A549 (cell line): ENCODE results near the gene IL6ST.

ENCODE experiments used
- BHLHE40 ChIP-seq: IDR thresholded peaks from 2 replicates; pipeline ENCODE4 v1.6.1; 2012; ENCODE audit warnings: low read depth, low read length, inconsistent platforms
- CEBPB ChIP-seq, 2 experiments: fragments of >200 bp in 1 of 2; sonication (Bioruptor Twin) in 1 of 2; formaldehyde crosslinking in 1 of 2; IDR thresholded peaks; 2 replicates each; pipeline ENCODE4 v1.6.1; 2012 to 2016
- EHMT2 ChIP-seq: fragments of 200-600 bp; sonication (generic); IDR thresholded peaks from 2 replicates; pipeline ENCODE4 v1.6.1; 2016; ENCODE audit warnings: antibody characterized with exemption, low read depth, mild to moderate bottlenecking, moderate library complexity
- ESRRA ChIP-seq: fragments of 150-350 bp; IDR thresholded peaks from 2 replicates; pipeline ENCODE4 v1.6.1; 2014; ENCODE audit warnings: mild to moderate bottlenecking, low read length, borderline replicate concordance
- JUN ChIP-seq, 2 experiments: fragments of >200 bp; sonication (Bioruptor Twin); formaldehyde crosslinking; IDR thresholded peaks; 2 replicates in 1 of 2; 3 replicates in 1 of 2; pipeline ENCODE4 v1.6.1; 2016 to 2017
- KDM1A ChIP-seq: fragments of 200-600 bp; sonication (generic); IDR thresholded peaks from 2 replicates; pipeline ENCODE4 v1.6.1; 2016; ENCODE audit warnings: low read depth, mild to moderate bottlenecking
- MYC ChIP-seq: IDR thresholded peaks from 2 replicates; pipeline ENCODE4 v1.6.1; 2012; ENCODE audit warnings: mild to moderate bottlenecking, inconsistent platforms, low read length, improper control_type of control experiment, borderline replicate concordance
- POLR2A ChIP-seq: IDR thresholded peaks from 2 replicates; pipeline ENCODE4 v1.6.1; 2012; ENCODE audit warnings: mild to moderate bottlenecking, low read length
- POLR2AphosphoS2 ChIP-seq: conservative IDR thresholded peaks from 2 replicates; pipeline ENCODE4 v1.6.1; 2012; ENCODE audit warnings: low read length, improper control_type of control experiment, inconsistent platforms
- RAD21 ChIP-seq, 2 experiments: fragments of >200 bp in 1 of 2; sonication (Bioruptor Twin) in 1 of 2; formaldehyde crosslinking in 1 of 2; IDR thresholded peaks in 1 of 2; conservative IDR thresholded peaks in 1 of 2; 2 replicates in 1 of 2; 3 replicates in 1 of 2; pipeline ENCODE4 v1.6.1; 2012 to 2018; ENCODE audit warnings: inconsistent platforms in 1 of 2
- SREBF2 ChIP-seq: fragments of 450-650 bp; IDR thresholded peaks from 2 replicates; pipeline ENCODE4 v1.6.1; 2014; ENCODE audit warnings: mild to moderate bottlenecking, moderate library complexity
- TF ChIP-seq, protein P1 (sequence below): fragments of >200 bp; sonication (Bioruptor Twin); formaldehyde crosslinking; IDR thresholded peaks from 3 replicates; pipeline ENCODE4 v1.5.1; 2016

DNA sequence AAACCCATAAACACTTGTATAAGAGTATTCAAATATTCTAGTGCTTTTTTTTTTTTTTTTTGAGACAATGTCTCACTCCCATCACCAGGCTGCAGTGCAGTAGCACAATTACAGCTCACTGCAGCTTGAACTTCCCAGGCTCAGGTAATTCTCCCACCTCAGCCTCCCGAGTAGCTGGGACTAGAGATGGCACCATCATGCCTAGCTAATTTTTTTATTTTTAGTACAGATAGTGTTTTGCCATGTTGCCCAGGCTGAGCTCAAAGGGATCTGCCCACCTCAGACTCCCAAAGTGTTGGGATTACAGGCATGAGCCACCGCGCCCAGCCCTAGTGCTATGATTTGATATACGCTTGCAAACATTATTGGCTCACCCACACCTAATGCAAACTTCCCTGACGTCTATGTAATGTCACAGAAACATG is 11.8 kb downstream of the IL6ST start:
- no peak for TF ChIP-seq ESRRA
- no peak for TF ChIP-seq CEBPB (IDR thresholded peaks at IDR 0.05)
- no peak for TF ChIP-seq POLR2AphosphoS2
- TF ChIP-seq, protein P1, sequence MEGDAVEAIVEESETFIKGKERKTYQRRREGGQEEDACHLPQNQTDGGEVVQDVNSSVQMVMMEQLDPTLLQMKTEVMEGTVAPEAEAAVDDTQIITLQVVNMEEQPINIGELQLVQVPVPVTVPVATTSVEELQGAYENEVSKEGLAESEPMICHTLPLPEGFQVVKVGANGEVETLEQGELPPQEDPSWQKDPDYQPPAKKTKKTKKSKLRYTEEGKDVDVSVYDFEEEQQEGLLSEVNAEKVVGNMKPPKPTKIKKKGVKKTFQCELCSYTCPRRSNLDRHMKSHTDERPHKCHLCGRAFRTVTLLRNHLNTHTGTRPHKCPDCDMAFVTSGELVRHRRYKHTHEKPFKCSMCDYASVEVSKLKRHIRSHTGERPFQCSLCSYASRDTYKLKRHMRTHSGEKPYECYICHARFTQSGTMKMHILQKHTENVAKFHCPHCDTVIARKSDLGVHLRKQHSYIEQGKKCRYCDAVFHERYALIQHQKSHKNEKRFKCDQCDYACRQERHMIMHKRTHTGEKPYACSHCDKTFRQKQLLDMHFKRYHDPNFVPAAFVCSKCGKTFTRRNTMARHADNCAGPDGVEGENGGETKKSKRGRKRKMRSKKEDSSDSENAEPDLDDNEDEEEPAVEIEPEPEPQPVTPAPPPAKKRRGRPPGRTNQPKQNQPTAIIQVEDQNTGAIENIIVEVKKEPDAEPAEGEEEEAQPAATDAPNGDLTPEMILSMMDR, result peak; percentile 43; the same call in 2 of the 3 replicates
- no peak for TF ChIP-seq MYC
- no peak for TF ChIP-seq SREBF2
- TF ChIP-seq POLR2A, result no peak
- TF ChIP-seq EHMT2, result no peak
- TF ChIP-seq BHLHE40, result no peak
- TF ChIP-seq KDM1A, result no peak
- TF ChIP-seq JUN (IDR thresholded peaks at IDR 0.05), result no peak
- TF ChIP-seq RAD21 (conservative IDR thresholded peaks at IDR 0.05 in 1 of 2, IDR thresholded peaks at IDR 0.05 in 1 of 2), result peak; percentile 55 to 65
